CD14-positive monocyte (primary cell): ENCODE results near the gene MBP. TPM values are rescaled to one million over a fixed set of nuclear protein-coding genes. Genes with fewer than 3 reads are reported as not detected.

Experiments used
- DNase-seq, 3 donors: peaks; one replicate each; pipeline ENCODE4 v3.0.0-alpha.2; 2011 to 2022
- H2AFZ ChIP-seq: 2 replicates; pipeline ENCODE4 v1.6.0; 2012; ENCODE audit warnings: mild to moderate bottlenecking, low read depth, low read length, inconsistent platforms; ENCODE audit not compliant: insufficient read depth, poor library complexity, severe bottlenecking
- H3K27ac ChIP-seq, 2 donors: 1 replicate in 1 of 2; 2 replicates in 1 of 2; pipeline ENCODE4 v1.5.1; 2012 to 2013; ENCODE audit warnings: low read length in 2 of 2, control low read depth in 1 of 2, inconsistent platforms in 1 of 2, low read depth in 1 of 2, mild to moderate bottlenecking in 1 of 2
- H3K27me3 ChIP-seq, 2 donors: one replicate each; pipeline versions ENCODE4 v1.6.0 to v1.6.1; 2011 to 2013; ENCODE audit warnings: low read length in 2 of 2; ENCODE audit not compliant: control insufficient read depth in 2 of 2, insufficient read depth in 2 of 2
- H3K36me3 ChIP-seq, 2 donors: replicated peaks in 1 of 2; 1 replicate in 1 of 2; 2 replicates in 1 of 2; pipeline versions ENCODE4 v1.5.1 to v1.6.1; 2012 to 2013; ENCODE audit warnings: low read length in 2 of 2, control low read depth in 1 of 2, inconsistent platforms in 1 of 2, mild to moderate bottlenecking in 1 of 2; ENCODE audit not compliant: insufficient read depth in 2 of 2, control insufficient read depth in 1 of 2
- H3K4me1 ChIP-seq, 2 donors: 1 replicate in 1 of 2; 2 replicates in 1 of 2; pipeline versions ENCODE4 v1.5.1 to v1.6.1; 2012 to 2013; ENCODE audit warnings: low read length in 2 of 2, control low read depth in 1 of 2, inconsistent platforms in 1 of 2, mild to moderate bottlenecking in 1 of 2, moderate library complexity in 1 of 2; ENCODE audit not compliant: insufficient read depth in 2 of 2, control insufficient read depth in 1 of 2
- H3K4me2 ChIP-seq: replicated peaks from 2 replicates; pipeline ENCODE3; 2012; ENCODE audit warnings: low read length, moderate library complexity, mild to moderate bottlenecking; ENCODE audit not compliant: poor library complexity, severe bottlenecking; ENCODE audit errors: extremely low read depth
- H3K4me3 ChIP-seq, 3 experiments: fragments of 200-600 bp in 1 of 3; sonication (generic) in 1 of 3; replicated peaks in 1 of 3; 1 replicate in 2 of 3; 2 replicates in 1 of 3; pipeline ENCODE4 v1.5.1; 2011 to 2013; ENCODE audit warnings: low read length in 3 of 3, mild to moderate bottlenecking in 3 of 3, control low read depth in 2 of 3, low read depth in 2 of 3, inconsistent platforms in 1 of 3, moderate library complexity in 1 of 3
- H3K79me2 ChIP-seq: 2 replicates; pipeline ENCODE4 v1.6.0; 2012; ENCODE audit warnings: mild to moderate bottlenecking, control low read depth, inconsistent platforms, low read length, moderate library complexity; ENCODE audit not compliant: insufficient read depth
- H3K9ac ChIP-seq: 2 replicates; pipeline ENCODE4 v1.6.0; 2017; ENCODE audit warnings: low read length, mild to moderate bottlenecking; ENCODE audit not compliant: insufficient read depth, poor library complexity, severe bottlenecking
- H3K9me3 ChIP-seq, 2 donors: replicated peaks in 1 of 2; 1 replicate in 1 of 2; 2 replicates in 1 of 2; pipeline versions ENCODE4 v1.5.1 to v1.6.1; 2012 to 2013; ENCODE audit warnings: low read length in 2 of 2, control low read depth in 1 of 2; ENCODE audit not compliant: control insufficient read depth in 1 of 2, insufficient read depth in 1 of 2
- H4K20me1 ChIP-seq: 2 replicates; pipeline ENCODE4 v1.6.0; 2012; ENCODE audit warnings: mild to moderate bottlenecking, low read length, control low read depth, moderate library complexity; ENCODE audit not compliant: insufficient read depth
- H3K27ac Mint-ChIP-seq, 7 donors: one replicate each; pipeline ENCODE4 v1.8.0; 2020; ENCODE audit warnings: mild to moderate bottlenecking in 7 of 7, mixed read lengths in 7 of 7, moderate library complexity in 6 of 7, inconsistent platforms in 2 of 7
- H3K27me3 Mint-ChIP-seq, 3 donors: one replicate each; pipeline ENCODE4 v1.8.0; 2021 to 2022; ENCODE audit warnings: low read depth in 3 of 3, mild to moderate bottlenecking in 3 of 3, mixed read lengths in 3 of 3, moderate library complexity in 3 of 3, inconsistent platforms in 1 of 3
- H3K36me3 Mint-ChIP-seq, 2 donors: one replicate each; pipeline ENCODE4 v1.8.0; 2020; ENCODE audit warnings: mixed read lengths in 2 of 2, inconsistent platforms in 1 of 2, mild to moderate bottlenecking in 1 of 2
- H3K4me1 Mint-ChIP-seq: one replicate; pipeline ENCODE4 v1.8.0; 2020; ENCODE audit warnings: mild to moderate bottlenecking, mixed read lengths
- H3K4me3 Mint-ChIP-seq, 2 donors: one replicate each; pipeline ENCODE4 v1.8.0; 2020; ENCODE audit warnings: mild to moderate bottlenecking in 2 of 2, mixed read lengths in 2 of 2, moderate library complexity in 1 of 2
- H3K9me3 Mint-ChIP-seq, 7 donors: one replicate each; pipeline ENCODE4 v1.8.0; 2020 to 2022; ENCODE audit warnings: mixed read lengths in 7 of 7, mild to moderate bottlenecking in 6 of 7, moderate library complexity in 6 of 7, inconsistent platforms in 2 of 7
- WGBS: methylation state at CpG from one replicate; pipeline ENCODE4 v1.1.5; 2013; ENCODE audit warnings: missing lambda C conversion rate; ENCODE audit not compliant: insufficient coverage; 5-methylcytosine and 5-hydroxymethylcytosine counted together
- intact Hi-C, 2 donors: fragments of 100-400 bp; cut with micrococcal nuclease; formaldehyde crosslinking; loops; one replicate each; pipeline versions ENCODE4 v1.15.0 to v1.15.1; 2023
- polyA plus RNA-seq, 3 donors: library from polyadenylated mRNA; depleted of rRNA in 1 of 3; unstranded in 2 of 3; stranded (reverse) in 1 of 3; fragments of 300-500 nt in 2 of 3; fragments of >200 nt in 1 of 3; fragmentation: Illumina TruSeq in 2 of 3; gene quantifications; 1 replicate in 2 of 3; 2 replicates in 1 of 3; pipeline ENCODE4 v1.2.3, GENCODE V29; 2012 to 2021
- TF ChIP-seq, protein P1 (sequence below): fragments of 200-600 bp; IDR thresholded peaks from one replicate; pipeline ENCODE4 v1.8.0; 2022; ENCODE audit warnings: antibody characterized with exemption, mild to moderate bottlenecking

MBP gene
- polyA plus RNA-seq, 3 donors: 47.7 to 81.0 (median 50.4) TPM

DNA sequence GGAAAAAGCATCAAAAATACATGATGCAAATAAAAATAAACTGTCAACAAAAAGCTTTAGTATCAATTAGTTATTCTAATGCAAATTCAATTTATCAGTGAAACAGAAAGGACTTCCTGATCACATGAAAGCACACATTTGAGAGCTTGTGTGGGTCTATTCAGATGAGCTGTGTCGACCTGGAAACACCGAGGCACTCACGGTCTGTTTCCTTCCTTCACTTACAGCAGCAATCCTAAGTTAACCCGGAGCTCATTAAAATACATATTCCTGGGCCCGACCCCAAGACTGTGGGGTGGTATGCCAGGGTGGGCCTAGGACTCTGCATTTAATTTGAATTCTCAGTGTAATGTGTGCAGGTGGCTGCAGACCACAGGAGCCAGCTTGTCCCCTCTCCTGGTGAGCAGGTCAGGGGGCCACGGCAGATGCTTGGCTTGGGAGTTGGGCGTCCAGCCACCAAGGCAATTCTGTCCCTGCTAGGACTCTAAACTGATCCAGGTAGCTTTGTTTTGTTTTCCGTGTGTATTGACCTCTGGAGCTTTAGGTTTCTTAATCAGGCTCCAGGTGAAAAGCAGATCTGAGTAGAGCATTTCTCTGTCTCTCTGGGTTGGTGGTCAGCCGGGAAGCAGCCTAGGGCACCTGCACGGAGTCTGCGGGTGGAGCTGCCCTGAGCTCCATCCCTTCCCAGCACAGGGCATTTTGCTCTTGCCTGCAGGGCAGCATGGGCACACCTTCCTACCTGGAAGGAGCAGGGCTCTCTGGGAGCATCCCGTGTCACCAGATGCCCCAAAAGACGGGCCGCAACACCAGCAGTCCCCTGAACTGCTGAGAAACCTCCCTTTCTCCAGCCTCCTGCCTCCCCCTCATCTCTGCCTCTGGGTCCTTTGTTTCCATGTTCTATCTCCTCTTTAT, 9.0 kb downstream of the MBP start:
- Histone ChIP-seq H3K4me3 (no peak overlapping the region), H3K4me2 (peak overlapping the region; percentile 67)

DNA sequence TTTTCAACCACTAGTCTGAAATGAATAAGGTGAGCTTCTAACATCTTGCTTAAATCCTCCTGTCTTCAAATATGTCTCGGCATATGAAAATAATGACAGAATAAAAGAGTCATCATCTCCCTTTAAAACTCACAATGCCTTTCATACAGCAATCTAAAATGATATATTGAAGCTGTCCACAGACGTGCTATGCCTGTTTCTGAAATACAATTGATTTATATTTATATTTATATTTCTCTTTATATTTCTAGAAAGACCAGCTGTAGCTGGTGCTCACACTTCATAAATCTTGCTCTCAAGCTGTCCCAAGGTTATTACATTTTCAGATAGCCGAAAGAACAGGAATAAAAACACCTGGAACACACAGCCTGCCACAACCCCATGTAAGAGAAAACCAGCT, 11.1 kb downstream of the MBP start:
- Histone ChIP-seq H3K4me1 (peaks cover 39 to 47% of the 10 kb centered on the region in 2 donors), H3K27me3 (no peaks in the 10 kb centered on the region), H3K27ac (no peak overlapping the region), H4K20me1 (peaks cover 23% of the 10 kb centered on the region), H2AFZ (no peak overlapping the region), H3K4me3 (no peak overlapping the region), H3K79me2 (peaks cover 96% of the 10 kb centered on the region), H3K36me3 (peaks cover 22 to 58% of the 10 kb centered on the region in 2 donors), H3K9ac (no peak overlapping the region), H3K9me3 (no peaks in the 10 kb centered on the region), H3K4me2 (no peak overlapping the region)
- TF ChIP-seq, protein P1, sequence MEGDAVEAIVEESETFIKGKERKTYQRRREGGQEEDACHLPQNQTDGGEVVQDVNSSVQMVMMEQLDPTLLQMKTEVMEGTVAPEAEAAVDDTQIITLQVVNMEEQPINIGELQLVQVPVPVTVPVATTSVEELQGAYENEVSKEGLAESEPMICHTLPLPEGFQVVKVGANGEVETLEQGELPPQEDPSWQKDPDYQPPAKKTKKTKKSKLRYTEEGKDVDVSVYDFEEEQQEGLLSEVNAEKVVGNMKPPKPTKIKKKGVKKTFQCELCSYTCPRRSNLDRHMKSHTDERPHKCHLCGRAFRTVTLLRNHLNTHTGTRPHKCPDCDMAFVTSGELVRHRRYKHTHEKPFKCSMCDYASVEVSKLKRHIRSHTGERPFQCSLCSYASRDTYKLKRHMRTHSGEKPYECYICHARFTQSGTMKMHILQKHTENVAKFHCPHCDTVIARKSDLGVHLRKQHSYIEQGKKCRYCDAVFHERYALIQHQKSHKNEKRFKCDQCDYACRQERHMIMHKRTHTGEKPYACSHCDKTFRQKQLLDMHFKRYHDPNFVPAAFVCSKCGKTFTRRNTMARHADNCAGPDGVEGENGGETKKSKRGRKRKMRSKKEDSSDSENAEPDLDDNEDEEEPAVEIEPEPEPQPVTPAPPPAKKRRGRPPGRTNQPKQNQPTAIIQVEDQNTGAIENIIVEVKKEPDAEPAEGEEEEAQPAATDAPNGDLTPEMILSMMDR: no peak
- intact Hi-C loops: no loop called here
- Mint-ChIP-seq H3K27ac (peak overlapping the region in 5 of 7 donors; percentile 55 to 82 (median 66)), H3K9me3 (no peaks in the 10 kb centered on the region), H3K4me3 (no peak overlapping the region), H3K36me3 (peaks cover 72 to 79% of the 10 kb centered on the region in 2 donors), H3K27me3 (peaks cover 0 to 3% (median 0%) of the 10 kb centered on the region in 3 donors), H3K4me1 (peaks cover 68% of the 10 kb centered on the region)
- no peak for DNase-seq
- WGBS: no CpG with 5 or more reads among the region's 3 CpGs

More for the DNA sequence above, 9.0 kb downstream of the MBP start:
- Histone ChIP-seq H4K20me1 (peaks cover 20% of the 10 kb centered on the region), H3K27me3 (no peaks in the 10 kb centered on the region), H3K27ac (peak overlapping the region in 1 of 2 donors; percentile 71), H3K9me3 (no peaks in the 10 kb centered on the region), H3K36me3 (peaks cover 20 to 47% of the 10 kb centered on the region in 2 donors), H3K4me1 (peaks cover 55 to 62% of the 10 kb centered on the region in 2 donors), H3K9ac (no peak overlapping the region), H3K79me2 (peaks cover 94% of the 10 kb centered on the region), H2AFZ (no peak overlapping the region)
- intact Hi-C loops: no loop called here
- Mint-ChIP-seq H3K36me3 (peaks cover 68 to 78% of the 10 kb centered on the region in 2 donors), H3K27me3 (peaks cover 0 to 3% (median 0%) of the 10 kb centered on the region in 3 donors), H3K4me3 (no peak overlapping the region), H3K27ac (peak overlapping the region; percentile 19 to 93 (median 80)), H3K9me3 (no peaks in the 10 kb centered on the region), H3K4me1 (peaks cover 78% of the 10 kb centered on the region)
- no peak for DNase-seq
- 86% methylated on average over 9 of the region's 14 CpGs for WGBS
- TF ChIP-seq, protein P1: no peak
